ENCODE results near the gene USP37. TPM values are rescaled to one million over a fixed set of nuclear protein-coding genes. Genes with fewer than 3 reads are reported as not detected.

The USP37 gene
- polyA plus RNA-seq, 3 donors: 2.7 to 4.9 (median 2.7) TPM

DNA sequence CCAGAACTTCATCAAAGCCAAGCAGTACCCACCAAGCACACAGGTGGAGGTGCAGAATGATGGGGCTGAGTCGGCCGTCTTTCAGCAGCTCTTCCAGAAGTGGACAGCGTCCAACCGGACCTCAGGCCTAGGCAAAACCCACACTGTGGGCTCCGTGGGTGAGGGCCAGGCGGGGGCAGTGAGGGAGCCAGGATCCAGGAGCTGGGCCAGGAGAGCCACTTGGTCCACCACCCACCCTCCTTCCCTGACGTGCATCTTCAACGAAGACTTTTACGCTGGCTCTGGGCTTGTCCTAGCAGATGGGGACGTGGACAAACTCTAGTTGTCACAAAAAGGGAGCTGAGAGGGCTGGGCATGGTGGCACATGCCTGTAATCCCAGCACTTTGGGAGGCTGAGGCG is 137.4 kb downstream of the USP37 start:
- 98% methylated on average over 6 of the region's 11 CpGs for WGBS (ENCODE audit: insufficient coverage)
- Histone ChIP-seq H3K79me2 (ENCODE audit: insufficient read depth, low read length) (no peaks in the 10 kb centered on the region), H3K27ac (ENCODE audit: low read depth in 1 of 2, low read length in 2 of 2) (no peak overlapping the region), H3K9me3 (replicated peaks in 1 of 2; ENCODE audit: control insufficient read depth in 1 of 2, insufficient read depth in 1 of 2, low read length in 2 of 2) (no peaks in the 10 kb centered on the region), H3K9ac (ENCODE audit: insufficient read depth, low read length, poor library complexity, severe bottlenecking) (no peak overlapping the region), H4K20me1 (ENCODE audit: insufficient read depth, low read length) (no peaks in the 10 kb centered on the region), H3K4me1 (ENCODE audit: control insufficient read depth in 1 of 2, insufficient read depth in 2 of 2, low read length in 2 of 2) (no peaks in the 10 kb centered on the region), H3K4me3 (replicated peaks in 1 of 3; ENCODE audit: low read depth in 2 of 3, low read length in 3 of 3) (no peak overlapping the region), H2AFZ (ENCODE audit: insufficient read depth, low read depth, low read length, poor library complexity, severe bottlenecking) (no peak overlapping the region), H3K4me2 (replicated peaks; ENCODE audit: extremely low read depth, low read length, poor library complexity, severe bottlenecking) (no peak overlapping the region), H3K27me3 (ENCODE audit: control insufficient read depth in 2 of 2, insufficient read depth in 2 of 2, low read length in 2 of 2) (no peaks in the 10 kb centered on the region), H3K36me3 (replicated peaks in 1 of 2; ENCODE audit: control insufficient read depth in 1 of 2, insufficient read depth in 2 of 2, low read length in 2 of 2) (no peaks in the 10 kb centered on the region)
- TF ChIP-seq, protein P1, sequence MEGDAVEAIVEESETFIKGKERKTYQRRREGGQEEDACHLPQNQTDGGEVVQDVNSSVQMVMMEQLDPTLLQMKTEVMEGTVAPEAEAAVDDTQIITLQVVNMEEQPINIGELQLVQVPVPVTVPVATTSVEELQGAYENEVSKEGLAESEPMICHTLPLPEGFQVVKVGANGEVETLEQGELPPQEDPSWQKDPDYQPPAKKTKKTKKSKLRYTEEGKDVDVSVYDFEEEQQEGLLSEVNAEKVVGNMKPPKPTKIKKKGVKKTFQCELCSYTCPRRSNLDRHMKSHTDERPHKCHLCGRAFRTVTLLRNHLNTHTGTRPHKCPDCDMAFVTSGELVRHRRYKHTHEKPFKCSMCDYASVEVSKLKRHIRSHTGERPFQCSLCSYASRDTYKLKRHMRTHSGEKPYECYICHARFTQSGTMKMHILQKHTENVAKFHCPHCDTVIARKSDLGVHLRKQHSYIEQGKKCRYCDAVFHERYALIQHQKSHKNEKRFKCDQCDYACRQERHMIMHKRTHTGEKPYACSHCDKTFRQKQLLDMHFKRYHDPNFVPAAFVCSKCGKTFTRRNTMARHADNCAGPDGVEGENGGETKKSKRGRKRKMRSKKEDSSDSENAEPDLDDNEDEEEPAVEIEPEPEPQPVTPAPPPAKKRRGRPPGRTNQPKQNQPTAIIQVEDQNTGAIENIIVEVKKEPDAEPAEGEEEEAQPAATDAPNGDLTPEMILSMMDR (IDR thresholded peaks at IDR 0.05): no peak
- no peak overlapping the region for H3K27ac Mint-ChIP-seq
- H3K36me3 Mint-ChIP-seq: no peaks in the 10 kb centered on the region
- intact Hi-C loops (cut with micrococcal nuclease): no loop called here
- H3K4me3 Mint-ChIP-seq: no peak overlapping the region
- no peaks in the 10 kb centered on the region for H3K4me1 Mint-ChIP-seq
- peaks cover 3 to 7% (median 4%) of the 10 kb centered on the region in 3 donors for H3K27me3 Mint-ChIP-seq (ENCODE audit: low read depth in 3 of 3)
- no peaks in the 10 kb centered on the region for H3K9me3 Mint-ChIP-seq
- no peak for DNase-seq

DNA sequence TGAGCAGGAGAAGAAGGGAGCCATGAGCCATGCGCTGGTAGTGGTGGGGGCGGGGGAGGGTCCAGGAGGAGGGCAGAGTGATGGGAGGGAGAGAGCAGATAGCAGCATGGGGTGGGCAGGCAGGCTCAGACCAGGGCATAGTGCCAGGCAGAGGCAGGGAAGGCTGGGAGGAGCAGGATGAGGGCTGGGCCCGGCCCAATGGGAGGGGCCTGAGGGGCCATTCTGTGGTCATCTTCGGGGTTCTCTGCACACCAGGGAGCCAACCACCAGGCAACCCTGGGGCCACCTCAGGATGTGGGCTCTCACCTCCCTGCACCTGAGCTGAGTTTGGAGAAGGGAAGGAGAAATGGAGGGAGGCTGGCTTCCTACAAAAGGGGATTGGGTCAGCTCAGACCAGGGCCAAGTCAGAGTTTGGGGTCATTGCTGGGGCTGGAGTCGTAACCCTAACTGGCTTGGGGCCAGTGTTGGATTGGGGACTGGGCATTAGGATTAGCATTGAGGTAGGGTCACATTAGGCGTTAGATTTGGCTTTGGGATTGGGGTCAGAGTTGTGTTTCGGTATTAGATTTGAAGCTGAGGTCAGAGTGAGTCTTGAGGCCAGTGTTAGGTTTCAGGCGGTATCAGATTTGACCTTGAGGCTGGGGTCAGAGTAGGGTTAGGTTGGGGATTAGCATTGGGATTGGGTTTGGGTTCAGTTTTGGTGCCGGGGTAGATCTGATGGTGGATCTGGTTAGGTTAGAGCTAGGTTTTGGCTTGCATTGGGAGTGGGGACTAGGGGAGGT is 138.0 kb downstream of the USP37 start:
- TF ChIP-seq, protein P1 (IDR thresholded peaks at IDR 0.05): no peak
- H4K20me1 ChIP-seq (ENCODE audit: insufficient read depth, low read length): no peaks in the 10 kb centered on the region
- H3K27ac Mint-ChIP-seq: no peak overlapping the region
- H3K4me1 ChIP-seq (ENCODE audit: control insufficient read depth in 1 of 2, insufficient read depth in 2 of 2, low read length in 2 of 2): no peaks in the 10 kb centered on the region
- no peak overlapping the region for H3K9ac ChIP-seq (ENCODE audit: insufficient read depth, low read length, poor library complexity, severe bottlenecking)
- no peak overlapping the region for H2AFZ ChIP-seq (ENCODE audit: insufficient read depth, low read depth, low read length, poor library complexity, severe bottlenecking)
- peaks cover 3 to 7% (median 4%) of the 10 kb centered on the region in 3 donors for H3K27me3 Mint-ChIP-seq (ENCODE audit: low read depth in 3 of 3)
- no peak for DNase-seq
- no peaks in the 10 kb centered on the region for H3K27me3 ChIP-seq (ENCODE audit: control insufficient read depth in 2 of 2, insufficient read depth in 2 of 2, low read length in 2 of 2)
- no peaks in the 10 kb centered on the region for H3K4me1 Mint-ChIP-seq
- no peak overlapping the region for H3K4me3 Mint-ChIP-seq
- intact Hi-C loops (cut with micrococcal nuclease): loop anchor here in 1 of 2 donors (10.0 kb wide), 1 partner anchor 65 kb away; no protein-coding TSS in a partner anchor
- no peaks in the 10 kb centered on the region for H3K9me3 ChIP-seq (replicated peaks in 1 of 2; ENCODE audit: control insufficient read depth in 1 of 2, insufficient read depth in 1 of 2, low read length in 2 of 2)
- no peaks in the 10 kb centered on the region for H3K9me3 Mint-ChIP-seq
- WGBS (ENCODE audit: insufficient coverage): 74% methylated on average over 7 of the region's 9 CpGs
- no peak overlapping the region for H3K4me3 ChIP-seq (replicated peaks in 1 of 3; ENCODE audit: low read depth in 2 of 3, low read length in 3 of 3)
- no peaks in the 10 kb centered on the region for H3K36me3 Mint-ChIP-seq
- no peaks in the 10 kb centered on the region for H3K79me2 ChIP-seq (ENCODE audit: insufficient read depth, low read length)
- H3K36me3 ChIP-seq (replicated peaks in 1 of 2; ENCODE audit: control insufficient read depth in 1 of 2, insufficient read depth in 2 of 2, low read length in 2 of 2): no peaks in the 10 kb centered on the region
- no peak overlapping the region for H3K4me2 ChIP-seq (replicated peaks; ENCODE audit: extremely low read depth, low read length, poor library complexity, severe bottlenecking)
- H3K27ac ChIP-seq (ENCODE audit: low read depth in 1 of 2, low read length in 2 of 2): no peak overlapping the region
